LNCaP clone FGC (cell line): ENCODE measurements around the gene DNAH5.

Experiments
- DNase-seq: peaks from one replicate; pipeline ENCODE4 v3.0.0-alpha.2; 2011; ENCODE audit warnings: low read depth
- H3K4me3 ChIP-seq: 2 replicates; pipeline ENCODE4 v1.5.1; 2011; ENCODE audit warnings: mild to moderate bottlenecking, low read depth, low read length, control low read depth
- CTCF ChIP-seq: IDR thresholded peaks from 2 replicates; pipeline ENCODE4 v1.5.1; 2012; ENCODE audit warnings: mild to moderate bottlenecking; ENCODE audit not compliant: control insufficient read depth, insufficient read depth; ENCODE audit errors: extremely low read depth

DNAH5 gene

GRCh38 chr5:13698885-13699284, 245.6 kb downstream of the DNAH5 start:
- no peak for DNase-seq
- no peak for TF ChIP-seq CTCF
- no peak overlapping the region for H3K4me3 ChIP-seq

- no peak overlapping the region for H3K4me3 ChIP-seq
- no peak for TF ChIP-seq CTCF
- DNase-seq = no peak
Measured at GRCh38 chr5:13695076-13695712, 249.3 kb downstream of the DNAH5 start.

- H3K4me3 ChIP-seq = no peak overlapping the region
- DNase-seq = no peak
- TF ChIP-seq CTCF = no peak
Measured at GRCh38 chr5:13692172-13692571, 252.3 kb downstream of the DNAH5 start.

- H3K4me3 ChIP-seq = no peak overlapping the region
- no peak for TF ChIP-seq CTCF
- no peak for DNase-seq
Measured at GRCh38 chr5:13676531-13676930, 268.0 kb downstream of the DNAH5 start.

- no peak overlapping the region for H3K4me3 ChIP-seq
- no peak for TF ChIP-seq CTCF
Measured at GRCh38 chr5:13674391-13674790, 270.1 kb downstream of the DNAH5 start.

GRCh38 chr5:13673511-13673910, 271.0 kb downstream of the DNAH5 start:
- no peak overlapping the region for H3K4me3 ChIP-seq
- DNase-seq = no peak
- TF ChIP-seq CTCF = no peak

More at GRCh38 chr5:13674391-13674790, 270.1 kb downstream of the DNAH5 start:
- no peak for DNase-seq

GRCh38 chr5:13664377-13664776, 280.1 kb downstream of the DNAH5 start:
- no peak overlapping the region for H3K4me3 ChIP-seq
- DNase-seq = no peak
- no peak for TF ChIP-seq CTCF
